Stimulated activated CD8-positive, alpha-beta memory T cell treated with anti-CD3 and anti-CD28 coated beads, Interleukin-12 subunit alpha, Interleukin-12 subunit beta, amount 100 ng/mL, for 1 hour (primary cell): ENCODE results near the gene FAM120C.

Source experiments
- DNase-seq: peaks from one replicate; pipeline ENCODE4 v3.0.0-alpha.2; 2020; ENCODE audit warnings: low read depth

FAM120C gene

GRCh38 chrX:54029529-54030143 lies 153.4 kb downstream of the FAM120C start:
- DNase-seq = no peak

GRCh38 chrX:54024350-54024749 lies 158.7 kb downstream of the FAM120C start:
- no peak for DNase-seq
